OCI-LY1 (cell line): Measurements from ENCODE around the gene PAX9.

Source experiments
- H2AFZ ChIP-seq: fragments of 200-600 bp; sonication (generic), shearing (Covaris generic); 2 replicates; pipeline ENCODE4 v1.6.0; 2014; ENCODE audit warnings: antibody characterized with exemption, mild to moderate bottlenecking, low read length
- H3F3A ChIP-seq: fragments of 200-600 bp; sonication (generic), shearing (Covaris generic); 2 replicates; pipeline ENCODE4 v1.6.0; 2014; ENCODE audit warnings: mild to moderate bottlenecking, antibody characterized with exemption, low read length, moderate library complexity; ENCODE audit not compliant: insufficient read depth
- H3K27ac ChIP-seq: fragments of 200-600 bp; sonication (generic); 2 replicates; pipeline ENCODE4 v1.5.1; 2014; ENCODE audit warnings: low read length, mixed run types, mild to moderate bottlenecking, low read depth; ENCODE audit not compliant: poor library complexity, severe bottlenecking
- H3K27me3 ChIP-seq: fragments of 200-600 bp; sonication (generic); 2 replicates; pipeline ENCODE4 v1.6.0; 2014; ENCODE audit warnings: antibody characterized with exemption, mild to moderate bottlenecking, low read length, moderate library complexity; ENCODE audit not compliant: insufficient read depth
- H3K36me3 ChIP-seq: fragments of 200-600 bp; sonication (generic); 2 replicates; pipeline ENCODE4 v1.6.1; 2014; ENCODE audit warnings: mild to moderate bottlenecking, antibody characterized with exemption, low read length, moderate library complexity, mixed read lengths; ENCODE audit not compliant: insufficient read depth
- H3K4me1 ChIP-seq: fragments of 200-600 bp; sonication (generic); 2 replicates; pipeline ENCODE4 v1.5.1; 2014; ENCODE audit warnings: mild to moderate bottlenecking, low read length, moderate library complexity; ENCODE audit not compliant: insufficient read depth, severe bottlenecking
- H3K4me2 ChIP-seq: fragments of 200-600 bp; sonication (generic), shearing (Covaris generic); 2 replicates; pipeline ENCODE4 v1.6.1; 2014; ENCODE audit warnings: low read length
- H3K4me3 ChIP-seq: fragments of 200-600 bp; sonication (generic); 2 replicates; pipeline ENCODE4 v1.5.1; 2014; ENCODE audit warnings: low read length, low read depth, mild to moderate bottlenecking, mixed read lengths; ENCODE audit not compliant: poor library complexity, severe bottlenecking
- H3K79me2 ChIP-seq: fragments of 200-600 bp; shearing (Covaris generic); 2 replicates; pipeline ENCODE4 v1.6.1; 2016; ENCODE audit warnings: mixed run types, low read length, mixed read lengths; ENCODE audit not compliant: insufficient read depth
- H3K9ac ChIP-seq: fragments of 200-600 bp; sonication (generic), shearing (Covaris generic); 2 replicates; pipeline ENCODE4 v1.6.1; 2014; ENCODE audit warnings: mild to moderate bottlenecking, low read length, mixed read lengths
- H3K9me2 ChIP-seq: fragments of 200-600 bp; sonication (generic), shearing (Covaris generic); 2 replicates; pipeline ENCODE4 v1.6.1; 2014; ENCODE audit warnings: low read depth, mild to moderate bottlenecking, low read length, mixed read lengths
- H3K9me3 ChIP-seq: fragments of 200-600 bp; shearing (Covaris generic); 2 replicates; pipeline ENCODE4 v1.6.1; 2014; ENCODE audit warnings: low read length, mixed read lengths
- H4K20me1 ChIP-seq: fragments of 200-600 bp; sonication (generic), shearing (Covaris generic); 2 replicates; pipeline ENCODE4 v1.6.0; 2016; ENCODE audit warnings: mild to moderate bottlenecking, low read length; ENCODE audit not compliant: insufficient read depth
- CTCF ChIP-seq: fragments of 200-600 bp; sonication (generic), shearing (Covaris generic); IDR thresholded peaks from 2 replicates; pipeline ENCODE4 v1.5.1; 2017; ENCODE audit warnings: mild to moderate bottlenecking, antibody characterized with exemption, low read length, moderate library complexity, mixed read lengths
- EZH2 ChIP-seq: fragments of 200-600 bp; sonication (generic), shearing (Covaris generic); IDR thresholded peaks from 2 replicates; pipeline ENCODE4 v1.8.0; 2017; ENCODE audit warnings: borderline replicate concordance, mixed run types, mild to moderate bottlenecking, antibody characterized with exemption, low read length, moderate library complexity, mixed read lengths

The PAX9 gene

GRCh38 chr14:36633580-36633979 is 28.1 kb upstream of the PAX9 start:
- Histone ChIP-seq H3K79me2 (no peaks in the 10 kb centered on the region), H2AFZ (no peak overlapping the region), H4K20me1 (no peaks in the 10 kb centered on the region), H3K9ac (no peak overlapping the region), H3K9me3 (no peaks in the 10 kb centered on the region), H3K4me1 (no peaks in the 10 kb centered on the region), H3K27me3 (no peaks in the 10 kb centered on the region), H3K9me2 (no peaks in the 10 kb centered on the region), H3K27ac (no peak overlapping the region), H3K36me3 (no peaks in the 10 kb centered on the region), H3F3A (no peaks in the 10 kb centered on the region), H3K4me2 (no peak overlapping the region), H3K4me3 (no peak overlapping the region)
- no peak for TF ChIP-seq EZH2
- TF ChIP-seq CTCF: no peak

DNA sequence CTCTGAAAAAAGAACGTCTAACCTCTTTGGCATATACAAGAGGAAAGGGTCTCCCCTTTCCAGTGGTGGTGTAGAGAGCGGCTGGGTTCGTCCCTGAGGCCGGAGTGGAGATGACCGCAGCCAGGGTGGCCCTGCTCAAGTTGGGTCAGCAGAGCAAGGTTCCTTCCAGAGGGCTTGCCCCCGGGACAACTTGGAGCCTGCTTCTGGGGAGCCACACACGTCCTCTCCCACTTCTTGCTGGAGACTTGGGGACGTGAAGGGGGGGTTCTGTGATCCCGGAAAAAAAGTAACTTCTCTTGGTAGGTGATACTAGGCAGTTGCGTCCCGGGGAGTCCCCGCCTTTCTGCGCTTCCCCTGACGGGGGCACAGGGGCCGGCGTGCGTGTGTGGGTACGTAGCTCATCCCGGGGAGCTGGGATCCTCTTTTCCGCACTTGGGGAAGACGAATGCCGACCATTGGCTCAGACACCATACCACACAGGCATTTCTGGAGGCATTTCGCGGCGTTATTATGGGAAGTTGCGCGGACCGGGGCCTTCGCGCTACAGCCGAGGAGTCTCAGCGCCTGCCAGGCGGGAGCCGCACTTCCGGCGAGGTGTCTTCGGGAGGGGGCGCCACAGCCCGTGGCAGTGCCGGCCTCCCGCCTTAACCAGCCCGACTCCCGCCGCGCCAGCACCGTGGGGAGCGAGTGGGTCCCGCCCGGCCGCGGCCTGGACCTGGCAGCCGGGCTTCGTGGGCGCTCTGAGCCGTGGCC is 14.8 kb upstream of the PAX9 start:
- no peak overlapping the region for H3K9ac ChIP-seq
- no peak overlapping the region for H3K4me2 ChIP-seq
- H3K27ac ChIP-seq: no peak overlapping the region
- H4K20me1 ChIP-seq: no peaks in the 10 kb centered on the region
- no peaks in the 10 kb centered on the region for H3K4me1 ChIP-seq
- H3K79me2 ChIP-seq: no peaks in the 10 kb centered on the region
- H3K9me3 ChIP-seq: no peaks in the 10 kb centered on the region
- no peak overlapping the region for H3K4me3 ChIP-seq
- no peaks in the 10 kb centered on the region for H3F3A ChIP-seq
- H2AFZ ChIP-seq: no peak overlapping the region
- no peaks in the 10 kb centered on the region for H3K9me2 ChIP-seq
- H3K27me3 ChIP-seq: no peaks in the 10 kb centered on the region
- no peaks in the 10 kb centered on the region for H3K36me3 ChIP-seq
- TF ChIP-seq EZH2 (no peak), CTCF (no peak)

- no peak overlapping the region for H3K4me3 ChIP-seq
- H3K36me3 ChIP-seq: no peaks in the 10 kb centered on the region
- H3K4me2 ChIP-seq: no peak overlapping the region
- H3K27me3 ChIP-seq: no peaks in the 10 kb centered on the region
- H2AFZ ChIP-seq: no peak overlapping the region
- H3F3A ChIP-seq: no peaks in the 10 kb centered on the region
- H4K20me1 ChIP-seq: no peaks in the 10 kb centered on the region
- no peaks in the 10 kb centered on the region for H3K79me2 ChIP-seq
- no peaks in the 10 kb centered on the region for H3K9me2 ChIP-seq
- H3K4me1 ChIP-seq: no peaks in the 10 kb centered on the region
- no peak overlapping the region for H3K9ac ChIP-seq
- no peak for TF ChIP-seq CTCF
- no peaks in the 10 kb centered on the region for H3K9me3 ChIP-seq
- H3K27ac ChIP-seq: no peak overlapping the region
Measured at GRCh38 chr14:36647417-36647823, 14.2 kb upstream of the PAX9 start.
